AG09319 (cell line): ENCODE data around the gene PAM16.
"Not testable (repeated sequence)": the region's sequence is repeated elsewhere in the genome, so short reads cannot be mapped to it uniquely, and the experiment has no call there.

Source experiments
- DNase-seq: peaks from one replicate; pipeline ENCODE4 v3.0.0-alpha.2; 2010; ENCODE audit warnings: low read depth; ENCODE audit errors: extremely low read depth
- CTCF ChIP-seq: IDR thresholded peaks from 2 replicates; pipeline ENCODE4 v1.5.1; 2011; ENCODE audit warnings: low read depth, mild to moderate bottlenecking, inconsistent platforms, low read length, moderate library complexity

PAM16 gene

GRCh38 chr16:4338712-4339299 lies 12.3 kb downstream of the PAM16 start:
- TF ChIP-seq CTCF: no peak

GRCh38 chr16:4338125-4338582 lies 13.0 kb downstream of the PAM16 start:
- no peak for DNase-seq
- no peak; the same call in 1 of the 2 replicates for TF ChIP-seq CTCF

More at GRCh38 chr16:4338712-4339299, 12.3 kb downstream of the PAM16 start:
- DNase-seq: no peak

GRCh38 chr16:4337540-4338088 lies 13.5 kb downstream of the PAM16 start:
- no peak for TF ChIP-seq CTCF
- no peak for DNase-seq

GRCh38 chr16:4336701-4337539 lies 14.2 kb downstream of the PAM16 start:
- no peak for TF ChIP-seq CTCF

GRCh38 chr16:4334724-4335495 lies 16.2 kb downstream of the PAM16 start:
- no peak for TF ChIP-seq CTCF
- DNase-seq: no peak

More at GRCh38 chr16:4336701-4337539, 14.2 kb downstream of the PAM16 start:
- no peak for DNase-seq

- not testable (repeated sequence) for DNase-seq
Measured at GRCh38 chr16:4333714-4334113, 17.4 kb downstream of the PAM16 start.

GRCh38 chr16:4333308-4333638 lies 17.8 kb downstream of the PAM16 start:
- TF ChIP-seq CTCF: no peak
- no peak for DNase-seq
